Activated T-cell treated with anti-CD3 and anti-CD28 coated beads for 48 hours (primary cell): ENCODE data around the gene ESPNL.

Experiments used
- DNase-seq: peaks from one replicate; pipeline ENCODE4 v3.0.0-alpha.2; 2020; ENCODE audit warnings: low read depth

The ESPNL gene

GRCh38 chr2:238097988-238098871, 1.9 kb upstream of the ESPNL start:
- no peak for DNase-seq

GRCh38 chr2:238098901-238099713, 1.0 kb upstream of the ESPNL start:
- DNase-seq: no peak

- DNase-seq: no peak
Observed at GRCh38 chr2:238099714-238100048, 459 bp upstream of the ESPNL start.

- no peak for DNase-seq
Observed at GRCh38 chr2:238100821-238101771, 956 bp downstream of the ESPNL start.

GRCh38 chr2:238101891-238102841, 2.0 kb downstream of the ESPNL start:
- no peak for DNase-seq

- DNase-seq: no peak
Observed at GRCh38 chr2:238102865-238103264, 2.7 kb downstream of the ESPNL start.

GRCh38 chr2:238103465-238104225, 3.5 kb downstream of the ESPNL start:
- no peak for DNase-seq

GRCh38 chr2:238104226-238104690, 4.1 kb downstream of the ESPNL start:
- no peak for DNase-seq

GRCh38 chr2:238104691-238105371, 4.7 kb downstream of the ESPNL start:
- no peak for DNase-seq

- DNase-seq: no peak
Observed at GRCh38 chr2:238105506-238106338, 5.6 kb downstream of the ESPNL start.

- DNase-seq: no peak
Observed at GRCh38 chr2:238106339-238106697, 6.2 kb downstream of the ESPNL start.

GRCh38 chr2:238106698-238107524, 6.8 kb downstream of the ESPNL start:
- DNase-seq: no peak

GRCh38 chr2:238107525-238108422, 7.6 kb downstream of the ESPNL start:
- DNase-seq: no peak

- no peak for DNase-seq
Observed at GRCh38 chr2:238108423-238109183, 8.5 kb downstream of the ESPNL start.

- DNase-seq: no peak
Observed at GRCh38 chr2:238113611-238114010, 13.5 kb downstream of the ESPNL start.

GRCh38 chr2:238114331-238114841, 14.2 kb downstream of the ESPNL start:
- no peak for DNase-seq
